ENCODE measurements around the gene C16orf78. TPM values are rescaled to one million over a fixed set of nuclear protein-coding genes. Genes with fewer than 3 reads are reported as not detected.

C16orf78 gene
- total RNA-seq, 1 experiment from 2014 or later, result not detected

DNA sequence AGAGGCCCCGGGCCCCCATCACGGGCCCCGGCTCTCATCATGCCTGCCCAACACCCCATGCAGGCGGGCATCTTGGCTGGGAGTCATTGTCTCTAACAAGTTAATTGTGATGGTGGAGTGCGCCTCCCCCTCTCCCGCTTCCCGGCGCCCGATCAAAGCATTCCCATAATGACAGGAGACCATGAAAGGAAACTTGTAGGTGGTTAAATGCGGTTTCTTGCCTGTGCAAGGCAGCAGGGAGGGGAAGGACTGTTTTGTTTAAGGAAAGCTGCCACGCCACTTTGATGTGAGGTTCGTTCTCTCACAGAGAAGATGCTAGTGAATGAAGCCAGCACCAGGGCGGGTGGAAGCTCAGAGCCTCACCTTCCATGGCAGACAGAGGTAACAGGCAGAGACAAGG, 45.4 kb downstream of the C16orf78 start:
- DNase-seq (ENCODE audit: low spot score), result no peak
- in situ Hi-C loops (cut with HindIII; ENCODE audit: low sequenced_read_pairs), result no loop called here

DNA sequence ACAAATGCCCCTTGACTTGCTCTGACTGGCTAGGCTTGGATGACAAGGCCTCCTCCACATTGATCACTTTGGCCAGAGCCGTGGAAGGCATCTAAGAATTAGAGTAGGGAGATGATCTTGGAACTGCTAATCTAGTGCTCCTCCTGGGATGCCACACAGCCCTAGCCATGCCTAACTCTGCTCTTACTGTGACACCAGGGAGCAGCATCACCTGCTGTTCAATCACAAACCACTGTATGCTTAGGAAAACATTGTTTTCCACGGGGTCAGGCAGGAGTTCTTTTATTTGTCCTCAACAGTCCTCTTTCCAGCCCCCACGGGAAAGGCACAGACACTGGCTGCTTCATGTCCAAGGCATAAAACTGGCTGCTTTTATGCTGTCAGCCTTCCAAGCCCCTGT, 46.3 kb downstream of the C16orf78 start:
- DNase-seq (ENCODE audit: low spot score), result no peak
- in situ Hi-C loops (cut with HindIII; ENCODE audit: low sequenced_read_pairs), result no loop called here

DNA sequence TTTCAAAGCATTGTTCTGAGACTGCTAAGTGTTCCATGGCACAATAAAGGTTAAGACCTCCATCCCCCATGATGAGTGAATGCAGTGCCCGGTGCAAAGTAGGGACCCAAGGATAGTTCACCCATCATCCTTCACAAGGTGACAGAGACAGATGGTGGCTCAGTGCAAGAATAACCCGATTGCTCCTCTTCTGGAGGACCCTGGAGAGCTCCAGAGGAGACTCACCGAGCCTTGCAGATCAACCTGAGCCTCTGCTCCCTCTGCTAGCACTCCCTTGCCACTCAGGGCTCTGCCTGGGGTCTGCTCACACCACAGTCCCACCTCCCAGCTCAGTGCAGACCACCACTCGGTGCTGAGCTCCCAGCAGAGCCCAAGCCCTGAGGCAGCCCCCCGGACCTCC, 49.3 kb downstream of the C16orf78 start:
- in situ Hi-C loops (cut with HindIII; ENCODE audit: low sequenced_read_pairs), result no loop called here
- DNase-seq (ENCODE audit: low spot score), result no peak

DNA sequence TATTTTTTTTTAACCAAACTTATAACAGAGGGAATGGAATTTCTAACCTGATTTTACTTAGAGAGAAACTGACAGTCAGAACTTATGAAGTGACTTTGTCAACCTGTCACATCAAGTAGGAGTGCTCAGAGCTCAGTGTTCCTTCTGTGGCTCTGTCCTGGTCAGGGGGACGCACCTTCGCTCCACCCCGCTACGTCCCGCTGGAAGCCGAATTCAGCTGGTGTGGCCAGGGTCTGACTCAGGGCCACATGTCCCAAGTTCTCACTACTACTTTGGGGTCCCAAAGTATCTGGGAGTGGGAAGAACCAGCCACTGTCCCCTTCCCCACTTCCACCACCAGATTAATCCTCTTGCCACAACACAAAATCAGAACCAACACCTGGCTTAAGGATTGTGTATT, 51.4 kb downstream of the C16orf78 start:
- in situ Hi-C loops (cut with HindIII; ENCODE audit: low sequenced_read_pairs), result no loop called here
- no peak for DNase-seq (ENCODE audit: low spot score)

DNA sequence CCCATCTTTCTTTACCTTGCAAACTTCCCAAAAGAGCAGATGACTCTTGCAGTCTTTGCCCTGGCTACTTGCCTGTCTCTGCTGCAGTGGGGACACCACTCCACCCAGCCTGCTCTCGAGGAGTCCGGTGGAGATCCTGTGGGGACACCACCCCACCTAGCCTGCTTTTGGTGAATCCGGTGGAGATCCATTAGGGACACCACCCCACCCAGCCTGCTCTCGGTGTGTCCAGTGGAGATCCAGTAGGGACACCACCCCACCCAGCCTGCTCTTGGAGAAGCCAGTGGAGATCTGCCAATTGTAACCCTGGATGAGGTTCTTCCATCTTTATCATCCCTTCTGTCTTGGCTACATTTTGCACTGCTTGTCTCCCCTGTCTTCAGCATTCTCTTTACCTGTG, 54.2 kb downstream of the C16orf78 start:
- in situ Hi-C loops (cut with HindIII; ENCODE audit: low sequenced_read_pairs), result no loop called here
- no peak for DNase-seq (ENCODE audit: low spot score)

DNA sequence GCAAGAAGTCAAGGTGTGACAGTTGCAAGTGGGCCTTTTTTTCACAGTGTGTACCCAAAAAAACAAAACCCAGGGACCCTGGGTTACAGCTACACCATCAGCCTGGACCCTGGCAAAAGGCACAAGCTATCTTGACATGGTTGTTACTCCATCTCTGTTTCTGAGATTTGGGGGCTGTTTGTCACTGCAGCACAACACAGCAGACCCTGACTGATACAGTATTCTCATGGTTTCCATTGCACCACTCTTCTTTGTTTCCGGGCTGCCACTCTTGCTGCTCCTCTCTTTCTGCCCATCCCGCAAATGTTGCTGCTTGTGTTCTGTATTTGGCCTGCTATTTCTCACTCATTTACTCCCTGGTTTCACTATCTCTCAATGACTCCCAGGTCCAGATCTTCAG, 55.2 kb downstream of the C16orf78 start:
- in situ Hi-C loops (cut with HindIII; ENCODE audit: low sequenced_read_pairs), result no loop called here
- no peak for DNase-seq (ENCODE audit: low spot score)

DNA sequence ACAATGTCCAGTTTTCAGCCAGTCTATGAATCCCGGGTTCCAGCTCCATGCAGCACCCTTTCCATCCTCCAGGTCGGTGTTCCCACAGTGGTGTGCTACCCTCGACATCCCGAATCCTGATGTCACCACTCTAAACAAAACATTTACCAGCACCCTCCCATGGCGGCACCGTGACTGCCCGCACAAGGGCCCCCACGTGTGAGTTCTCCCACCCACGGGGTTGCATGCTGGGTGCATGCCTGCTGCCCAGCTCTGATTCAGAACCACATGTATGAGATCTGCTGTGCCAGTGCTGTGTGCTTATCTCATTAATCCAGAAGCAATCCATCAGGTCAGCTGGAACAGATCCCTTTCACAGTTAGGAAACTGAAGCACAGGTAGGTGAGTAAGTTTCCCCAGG, 57.4 kb downstream of the C16orf78 start:
- no peak for DNase-seq (ENCODE audit: low spot score)
- in situ Hi-C loops (cut with HindIII; ENCODE audit: low sequenced_read_pairs), result no loop called here

DNA sequence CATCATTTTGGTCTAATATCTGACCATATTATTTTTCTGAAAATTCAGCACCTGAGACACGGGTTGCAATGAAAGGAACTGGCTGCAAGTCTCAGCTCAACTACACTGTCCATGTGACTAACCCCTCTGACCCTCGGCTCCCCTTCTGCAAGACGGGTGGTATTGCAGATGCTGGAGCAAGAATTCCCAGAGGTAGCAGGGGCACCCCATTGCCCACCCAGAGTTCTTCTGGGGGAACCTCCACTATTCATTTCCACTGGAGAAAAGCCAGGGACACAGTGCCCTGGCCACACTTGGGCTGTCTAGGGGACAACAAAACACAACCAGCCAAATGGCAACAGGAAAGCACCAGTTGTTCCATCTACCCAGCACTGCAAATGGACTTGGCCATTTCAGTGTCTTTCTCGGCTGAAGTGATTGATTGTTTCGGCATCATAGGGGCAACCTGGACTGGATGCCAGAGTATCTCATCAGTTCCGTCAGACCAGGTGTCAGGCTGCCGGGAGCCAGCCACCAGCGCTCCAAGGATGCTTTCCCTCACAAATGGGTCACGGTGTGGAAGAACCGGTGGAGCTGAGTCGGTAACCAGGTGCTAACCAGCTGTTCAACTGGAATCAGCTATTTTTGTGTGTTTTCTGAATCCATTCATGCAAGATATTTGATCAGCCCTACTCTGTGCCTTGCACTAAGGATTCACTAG, 58.1 kb downstream of the C16orf78 start:
- DNase-seq (ENCODE audit: low spot score), result no peak
- in situ Hi-C loops (cut with HindIII; ENCODE audit: low sequenced_read_pairs), result no loop called here

DNA sequence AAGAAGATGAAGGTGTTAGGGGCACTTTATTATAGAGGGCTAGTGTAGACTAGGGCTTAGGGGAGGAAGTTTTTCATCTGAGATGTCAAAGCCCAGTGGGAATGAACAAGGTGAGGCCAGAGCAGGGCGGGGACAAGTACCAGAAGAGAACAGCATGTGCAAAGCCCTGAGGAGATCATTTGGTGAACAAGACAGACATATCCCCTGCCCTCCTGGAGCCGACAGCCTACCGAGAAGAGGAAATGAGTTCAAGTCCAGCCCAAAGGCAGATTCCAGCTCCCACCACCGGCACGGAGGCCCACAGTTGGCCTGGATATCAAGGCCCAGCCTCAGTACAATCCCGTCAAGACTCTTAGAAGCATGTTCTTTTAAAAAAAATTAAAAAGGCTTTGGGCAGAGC, 61.1 kb downstream of the C16orf78 start:
- no peak for DNase-seq (ENCODE audit: low spot score)

DNA sequence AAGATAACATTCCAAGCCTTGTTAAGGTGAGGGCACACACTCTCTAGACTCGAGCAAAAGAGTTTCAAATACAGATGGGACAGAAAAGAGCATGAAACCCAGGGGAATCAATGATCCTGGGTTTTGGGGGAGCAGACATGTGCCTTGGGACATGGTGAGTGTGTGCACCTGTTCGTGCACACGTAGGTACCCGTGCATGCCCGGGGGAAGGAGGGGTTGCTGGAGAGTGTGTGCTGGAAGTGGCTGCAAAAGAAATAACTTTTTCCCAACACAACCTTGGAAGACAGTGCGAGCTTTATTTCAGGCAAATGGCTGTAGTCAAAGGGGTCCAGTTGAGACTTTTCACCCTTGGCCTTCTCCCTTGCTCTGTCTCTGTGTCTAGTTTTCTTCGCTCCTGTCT, 62.6 kb downstream of the C16orf78 start:
- DNase-seq (ENCODE audit: low spot score), result no peak
- in situ Hi-C loops (cut with HindIII; ENCODE audit: low sequenced_read_pairs), result no loop called here

More for the DNA sequence above, 61.1 kb downstream of the C16orf78 start:
- in situ Hi-C loops (cut with HindIII; ENCODE audit: low sequenced_read_pairs), result no loop called here

DNA sequence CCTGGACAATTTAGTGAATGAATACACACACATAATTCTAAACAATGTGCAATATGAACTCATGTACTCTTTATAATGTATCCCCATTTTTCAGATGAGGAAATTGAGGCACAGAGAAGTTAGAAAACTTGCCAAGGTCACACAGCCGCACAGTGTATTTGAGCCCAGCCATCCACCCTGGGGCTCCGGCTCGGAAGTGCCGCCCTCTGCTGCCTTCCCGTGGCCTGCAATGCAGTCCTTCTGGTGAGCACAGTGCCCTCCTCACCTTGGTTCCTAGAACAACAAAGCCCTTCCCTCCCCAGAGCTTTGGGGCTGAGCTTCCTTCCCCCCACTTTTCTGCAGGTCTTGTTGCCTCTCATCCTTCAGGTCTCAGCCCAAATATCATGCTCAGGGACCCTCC, 63.7 kb downstream of the C16orf78 start:
- no peak for DNase-seq (ENCODE audit: low spot score)
- in situ Hi-C loops (cut with HindIII; ENCODE audit: low sequenced_read_pairs), result no loop called here

DNA sequence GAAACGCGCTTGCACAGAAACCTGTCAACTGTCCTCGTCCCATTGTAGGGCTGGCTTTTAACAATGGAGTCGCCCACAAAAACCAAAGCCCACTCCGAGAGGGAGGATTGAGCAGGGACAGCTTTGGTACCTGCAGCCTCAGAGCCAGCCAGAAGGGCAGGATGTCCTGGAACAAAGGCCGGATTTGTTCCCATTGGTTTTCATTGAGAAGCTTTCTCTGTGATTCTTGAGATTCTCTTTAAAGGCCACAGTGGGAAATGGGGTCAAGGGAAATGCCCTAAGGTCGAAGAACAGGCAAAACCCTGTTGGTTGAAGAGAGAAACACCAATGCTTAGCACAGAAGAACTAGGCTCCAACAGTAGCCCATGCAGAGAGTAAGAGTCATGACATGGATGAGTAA, 65.4 kb downstream of the C16orf78 start:
- no peak for DNase-seq (ENCODE audit: low spot score)
- in situ Hi-C loops (cut with HindIII; ENCODE audit: low sequenced_read_pairs), result no loop called here

DNA sequence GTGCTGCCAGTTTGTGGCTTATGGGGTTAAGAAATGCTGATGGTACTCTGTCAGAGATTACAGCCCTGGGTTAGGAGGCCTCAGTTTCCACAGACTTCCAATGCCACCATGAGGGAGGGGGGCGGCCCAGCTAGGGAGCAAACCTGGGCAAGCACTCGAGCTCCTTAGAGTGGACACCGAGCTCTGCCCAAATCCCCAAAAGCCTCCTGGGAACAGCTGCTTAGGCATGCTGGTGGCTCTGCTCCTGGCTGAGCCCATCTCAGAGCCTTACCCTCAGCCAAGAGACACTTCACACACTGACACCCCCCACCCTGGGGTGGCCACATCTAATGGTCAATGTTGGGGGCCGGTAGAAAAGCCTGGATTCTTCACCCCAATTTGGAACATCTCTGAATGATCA, 66.1 kb downstream of the C16orf78 start:
- no peak for DNase-seq (ENCODE audit: low spot score)
- in situ Hi-C loops (cut with HindIII; ENCODE audit: low sequenced_read_pairs), result no loop called here

DNA sequence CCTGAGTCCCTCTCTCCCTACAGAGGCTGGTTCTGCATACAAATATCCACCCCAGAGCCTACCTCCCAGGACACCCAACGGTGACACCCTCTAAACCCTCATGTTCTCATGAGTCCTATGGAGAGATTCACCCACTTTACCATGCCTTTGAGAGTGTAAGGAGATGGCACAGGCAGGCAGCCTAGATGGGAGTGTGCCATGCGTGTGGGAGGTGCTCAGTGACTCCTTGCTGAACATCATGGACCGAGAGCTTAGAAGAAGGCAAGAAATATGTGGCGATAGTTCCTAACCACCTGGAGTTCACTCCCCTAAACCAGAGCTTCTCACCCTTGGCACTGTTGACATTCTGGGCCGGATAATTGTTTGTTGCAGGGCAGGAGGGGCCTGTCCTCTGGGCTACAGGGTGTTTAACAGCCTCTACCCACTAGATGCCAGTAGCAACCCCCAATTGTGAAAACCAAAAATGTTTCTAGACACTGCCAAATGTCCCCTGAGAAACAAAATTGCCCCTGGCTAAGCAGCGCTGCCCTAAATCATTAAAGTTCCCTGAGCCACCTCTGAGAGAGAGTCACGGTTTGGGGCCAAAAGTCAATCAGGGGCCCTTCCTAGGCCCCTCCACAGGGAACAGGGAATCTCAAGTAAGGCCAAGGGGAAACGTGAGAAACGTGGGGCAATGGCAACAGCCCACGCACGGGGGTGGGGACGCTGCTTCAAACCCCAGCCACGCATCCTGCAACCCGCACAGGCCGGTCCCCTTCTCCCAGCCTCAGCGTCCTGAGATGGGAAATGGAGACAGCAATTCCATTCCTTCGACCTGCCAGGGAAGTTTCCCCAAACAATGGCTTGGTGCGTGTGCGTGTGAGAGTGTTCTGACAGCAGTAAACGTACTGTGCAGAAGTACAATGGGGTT, 66.8 kb downstream of the C16orf78 start:
- peak; percentile 17 for DNase-seq (ENCODE audit: low spot score)
- in situ Hi-C loops (cut with HindIII; ENCODE audit: low sequenced_read_pairs), result no loop called here

DNA sequence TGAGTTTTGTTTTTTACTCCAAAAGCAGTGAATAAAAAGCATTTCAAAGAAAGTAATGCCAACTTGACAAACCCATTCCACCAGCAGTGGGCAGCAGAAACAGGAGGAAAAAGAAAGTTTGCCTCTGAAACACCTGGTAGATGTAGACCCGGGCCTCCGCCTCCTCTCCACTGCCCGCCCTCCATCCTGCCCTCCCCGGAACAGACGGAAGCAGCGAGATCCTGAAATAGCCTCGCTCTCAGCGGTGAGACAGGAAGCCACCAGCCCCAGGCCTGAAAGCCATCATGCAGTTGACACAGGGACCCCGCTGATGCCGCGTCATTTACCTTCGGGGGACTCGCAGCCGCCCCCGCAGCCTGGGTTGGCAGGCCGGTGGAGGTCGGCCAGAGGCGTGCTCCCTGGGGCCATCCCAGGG, 67.8 kb downstream of the C16orf78 start:
- in situ Hi-C loops (cut with HindIII; ENCODE audit: low sequenced_read_pairs), result no loop called here
- DNase-seq (ENCODE audit: low spot score), result peak; percentile 19

DNA sequence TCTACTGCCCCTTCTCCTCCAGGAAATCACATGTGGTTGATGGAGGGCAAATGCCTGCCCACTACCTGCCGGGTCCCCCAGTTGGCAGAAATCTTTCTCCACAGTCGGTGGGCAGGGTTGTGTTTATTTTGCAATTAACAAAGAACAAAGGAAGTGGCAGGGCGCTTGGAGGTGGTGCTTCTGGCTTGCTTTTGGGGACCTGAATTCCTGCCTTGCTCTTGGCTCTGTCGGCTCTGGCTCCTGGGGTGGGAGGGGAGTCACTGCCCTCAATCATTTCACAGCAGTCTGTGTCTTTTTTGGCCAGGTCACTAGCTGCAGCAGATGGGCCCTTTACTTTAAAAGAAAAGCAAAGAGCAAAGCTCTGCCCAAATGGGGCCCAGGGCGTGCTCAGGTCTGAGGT, 69.2 kb downstream of the C16orf78 start:
- in situ Hi-C loops (cut with HindIII; ENCODE audit: low sequenced_read_pairs), result no loop called here
- peak; percentile 19 for DNase-seq (ENCODE audit: low spot score)

DNA sequence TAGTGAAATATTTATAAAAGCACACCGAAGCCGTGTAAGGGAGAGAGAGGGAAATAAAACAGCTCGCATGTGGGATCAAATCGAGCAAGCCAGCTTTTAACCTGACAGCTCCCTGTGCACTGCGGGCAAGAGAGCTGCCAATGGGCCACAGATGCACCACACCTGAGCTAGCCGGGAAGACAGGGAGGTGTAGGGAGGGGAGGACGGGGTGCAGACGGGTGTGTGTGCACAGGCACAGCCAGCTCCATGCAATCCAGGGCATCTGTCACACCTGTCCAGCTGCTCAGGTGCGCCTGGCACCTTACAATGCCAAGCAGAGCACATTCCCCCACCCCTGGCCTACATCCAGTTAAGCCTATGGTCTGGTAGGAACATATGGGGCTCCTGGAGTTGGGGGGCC, 70.0 kb downstream of the C16orf78 start:
- DNase-seq (ENCODE audit: low spot score), result peak; percentile 11
- in situ Hi-C loops (cut with HindIII; ENCODE audit: low sequenced_read_pairs), result no loop called here

DNA sequence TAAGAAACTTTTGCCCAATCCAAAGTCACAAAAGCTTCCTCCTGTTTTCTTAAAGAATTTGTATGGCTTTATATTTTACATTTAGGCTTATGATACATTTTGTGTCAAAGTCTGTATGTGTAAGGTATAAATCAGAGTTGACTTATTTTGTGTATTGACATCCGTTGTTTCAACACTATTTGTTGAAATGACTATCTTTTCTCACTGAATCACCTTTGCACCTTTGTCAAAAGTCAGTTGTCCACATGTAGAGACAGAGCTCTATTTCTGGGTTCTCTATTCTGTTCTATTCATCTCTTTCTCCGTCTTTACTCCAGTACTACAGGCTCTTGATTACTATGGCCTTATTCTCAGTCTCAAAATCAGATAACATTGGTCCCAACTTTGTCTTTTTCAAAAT, 73.2 kb downstream of the C16orf78 start:
- in situ Hi-C loops (cut with HindIII; ENCODE audit: low sequenced_read_pairs), result no loop called here
- DNase-seq (ENCODE audit: low spot score), result no peak

Measured in G401 (cell line).